Measurements from ENCODE around the gene TTLL11. TPM values are rescaled to one million over a fixed set of nuclear protein-coding genes. Genes with fewer than 3 reads are reported as not detected.

TTLL11 gene
- 3.5 and 5.6 TPM in 2 replicates for total RNA-seq (2014; rRNA removed; shearing (Covaris generic))

- peak; percentile 99 for DNase-seq (ENCODE audit: low read depth)
Measured at GRCh38 chr9:122092611-122093506, at the start of gene TTLL11. Gene TTLL11, minus strand, starts transcription at chr9:122093308. Its CDS starts 160 bp downstream, at chr9:122093148.

GRCh38 chr9:122141671-122142070 is 48.6 kb upstream of the TTLL11 start:
- no peak for DNase-seq (ENCODE audit: low read depth)

- no peak for DNase-seq (ENCODE audit: low read depth)
Measured at GRCh38 chr9:122140368-122141193, 47.5 kb upstream of the TTLL11 start.

GRCh38 chr9:122138560-122139268 is 45.6 kb upstream of the TTLL11 start:
- no peak for DNase-seq (ENCODE audit: low read depth)

GRCh38 chr9:122135529-122135859 is 42.4 kb upstream of the TTLL11 start:
- DNase-seq (ENCODE audit: low read depth), result no peak

GRCh38 chr9:122134822-122135528 is 41.9 kb upstream of the TTLL11 start:
- DNase-seq (ENCODE audit: low read depth), result no peak

- DNase-seq (ENCODE audit: low read depth), result no peak
Measured at GRCh38 chr9:122133984-122134535, 41.0 kb upstream of the TTLL11 start.

- no peak for DNase-seq (ENCODE audit: low read depth)
Measured at GRCh38 chr9:122133263-122133983, 40.3 kb upstream of the TTLL11 start.

- DNase-seq (ENCODE audit: low read depth), result no peak
Measured at GRCh38 chr9:122132539-122132938, 39.4 kb upstream of the TTLL11 start.

GRCh38 chr9:122131401-122132001 is 38.4 kb upstream of the TTLL11 start:
- no peak for DNase-seq (ENCODE audit: low read depth)

GRCh38 chr9:122130837-122131236 is 37.7 kb upstream of the TTLL11 start:
- no peak for DNase-seq (ENCODE audit: low read depth)

GRCh38 chr9:122129969-122130368 is 36.9 kb upstream of the TTLL11 start:
- DNase-seq (ENCODE audit: low read depth), result no peak

GRCh38 chr9:122128969-122129343 is 35.8 kb upstream of the TTLL11 start:
- no peak for DNase-seq (ENCODE audit: low read depth)

GRCh38 chr9:122128007-122128968 is 35.2 kb upstream of the TTLL11 start:
- no peak for DNase-seq (ENCODE audit: low read depth)

GRCh38 chr9:122127396-122127798 is 34.3 kb upstream of the TTLL11 start:
- no peak for DNase-seq (ENCODE audit: low read depth)

GRCh38 chr9:122126331-122127261 is 33.5 kb upstream of the TTLL11 start:
- DNase-seq (ENCODE audit: low read depth), result peak; percentile 45

GRCh38 chr9:122125509-122126330 is 32.6 kb upstream of the TTLL11 start:
- peak; percentile 51 for DNase-seq (ENCODE audit: low read depth)
